Nephron (organoid): ENCODE results near the gene PIGN.

ENCODE experiments used
- H3K27ac Mint-ChIP-seq, 3 experiments: 2 replicates each; pipeline ENCODE4 v1.8.0; 2020; ENCODE audit warnings: mixed read lengths in 3 of 3, mild to moderate bottlenecking in 2 of 3, moderate library complexity in 1 of 3
- H3K27me3 Mint-ChIP-seq: 2 replicates; pipeline ENCODE4 v1.8.0; 2021; ENCODE audit warnings: low read depth, mild to moderate bottlenecking, moderate library complexity, mixed read lengths
- H3K36me3 Mint-ChIP-seq: 2 replicates; pipeline ENCODE4 v1.8.0; 2020; ENCODE audit warnings: low read depth, mixed read lengths
- H3K4me1 Mint-ChIP-seq: 2 replicates; pipeline ENCODE4 v1.8.0; 2020; ENCODE audit warnings: mixed read lengths
- H3K4me3 Mint-ChIP-seq, 3 experiments: 2 replicates each; pipeline ENCODE4 v1.8.0; 2020; ENCODE audit warnings: mild to moderate bottlenecking in 3 of 3, mixed read lengths in 3 of 3, moderate library complexity in 2 of 3
- H3K9me3 Mint-ChIP-seq: 2 replicates; pipeline ENCODE4 v1.8.0; 2020; ENCODE audit warnings: mixed read lengths
- CTCF ChIP-seq, 3 experiments: fragments of 200-600 bp; sonication (generic); IDR thresholded peaks; one replicate each; pipeline ENCODE4 v1.5.0; 2021; ENCODE audit warnings: antibody characterized with exemption in 3 of 3; ENCODE audit not compliant: unreplicated experiment in 3 of 3

The PIGN gene

GRCh38 chr18:62089174-62089573 lies 97.7 kb downstream of the PIGN start:
- Mint-ChIP-seq H3K4me1 (no peaks in the 10 kb centered on the region), H3K27me3 (no peaks in the 10 kb centered on the region), H3K4me3 (no peak overlapping the region), H3K36me3 (peaks cover 21% of the 10 kb centered on the region), H3K9me3 (no peaks in the 10 kb centered on the region), H3K27ac (no peak overlapping the region)
- TF ChIP-seq CTCF (IDR thresholded peaks at IDR 0.05; ENCODE audit: unreplicated experiment in 3 of 3): no peak

- TF ChIP-seq CTCF (IDR thresholded peaks at IDR 0.05; ENCODE audit: unreplicated experiment in 3 of 3): no peak
- Mint-ChIP-seq H3K4me3 (no peak overlapping the region), H3K36me3 (peaks cover 21% of the 10 kb centered on the region), H3K27ac (no peak overlapping the region), H3K4me1 (no peaks in the 10 kb centered on the region), H3K27me3 (no peaks in the 10 kb centered on the region), H3K9me3 (no peaks in the 10 kb centered on the region)
These were observed 98.7 kb downstream of the PIGN start for GRCh38 chr18:62088156-62088555.

- Mint-ChIP-seq H3K9me3 (no peaks in the 10 kb centered on the region), H3K4me3 (no peak overlapping the region), H3K27ac (no peak overlapping the region), H3K4me1 (no peaks in the 10 kb centered on the region), H3K27me3 (no peaks in the 10 kb centered on the region), H3K36me3 (peaks cover 21% of the 10 kb centered on the region)
- no peak for TF ChIP-seq CTCF (IDR thresholded peaks at IDR 0.05; ENCODE audit: unreplicated experiment in 3 of 3)
These were observed 101.1 kb downstream of the PIGN start for GRCh38 chr18:62085756-62086155.

GRCh38 chr18:62081761-62082294 lies 105.0 kb downstream of the PIGN start:
- Mint-ChIP-seq H3K4me3 (no peak overlapping the region), H3K36me3 (peaks cover 11% of the 10 kb centered on the region), H3K27ac (no peak overlapping the region), H3K9me3 (no peaks in the 10 kb centered on the region), H3K27me3 (no peaks in the 10 kb centered on the region), H3K4me1 (peaks cover 4% of the 10 kb centered on the region)
- no peak for TF ChIP-seq CTCF (IDR thresholded peaks at IDR 0.05; ENCODE audit: unreplicated experiment in 3 of 3)

- no peak overlapping the region for H3K4me3 Mint-ChIP-seq
- peaks cover 6% of the 10 kb centered on the region for H3K36me3 Mint-ChIP-seq
- H3K9me3 Mint-ChIP-seq: no peaks in the 10 kb centered on the region
- no peak for TF ChIP-seq CTCF (IDR thresholded peaks at IDR 0.05; ENCODE audit: unreplicated experiment in 3 of 3)
- H3K27ac Mint-ChIP-seq: no peak overlapping the region
- H3K27me3 Mint-ChIP-seq: no peaks in the 10 kb centered on the region
- peaks cover 4% of the 10 kb centered on the region for H3K4me1 Mint-ChIP-seq
These were observed 105.6 kb downstream of the PIGN start for GRCh38 chr18:62081248-62081647.

- Mint-ChIP-seq H3K27ac (peak overlapping the region in 1 of 3 experiments; percentile 27), H3K27me3 (no peaks in the 10 kb centered on the region), H3K36me3 (peaks cover under 1% of the 10 kb centered on the region), H3K4me1 (peaks cover 4% of the 10 kb centered on the region), H3K9me3 (no peaks in the 10 kb centered on the region), H3K4me3 (no peak overlapping the region)
- TF ChIP-seq CTCF (IDR thresholded peaks at IDR 0.05; ENCODE audit: unreplicated experiment in 3 of 3): no peak
These were observed 106.5 kb downstream of the PIGN start for GRCh38 chr18:62080172-62080900.
